A549 treated with Mapracorat at 1 μM for 4 hours (cell line): Measurements from ENCODE around the gene SPAST. TPM values are rescaled to one million over a fixed set of nuclear protein-coding genes. Genes with fewer than 3 reads are reported as not detected.

Experiments used
- total RNA-seq: library from RNA; stranded (reverse); fragments of 200-300 nt; extraction: Qiagen RNA extraction; gene quantifications from 5 replicates; pipeline ENCODE4 v1.2.3, GENCODE V29; 2022

SPAST gene, protein sequence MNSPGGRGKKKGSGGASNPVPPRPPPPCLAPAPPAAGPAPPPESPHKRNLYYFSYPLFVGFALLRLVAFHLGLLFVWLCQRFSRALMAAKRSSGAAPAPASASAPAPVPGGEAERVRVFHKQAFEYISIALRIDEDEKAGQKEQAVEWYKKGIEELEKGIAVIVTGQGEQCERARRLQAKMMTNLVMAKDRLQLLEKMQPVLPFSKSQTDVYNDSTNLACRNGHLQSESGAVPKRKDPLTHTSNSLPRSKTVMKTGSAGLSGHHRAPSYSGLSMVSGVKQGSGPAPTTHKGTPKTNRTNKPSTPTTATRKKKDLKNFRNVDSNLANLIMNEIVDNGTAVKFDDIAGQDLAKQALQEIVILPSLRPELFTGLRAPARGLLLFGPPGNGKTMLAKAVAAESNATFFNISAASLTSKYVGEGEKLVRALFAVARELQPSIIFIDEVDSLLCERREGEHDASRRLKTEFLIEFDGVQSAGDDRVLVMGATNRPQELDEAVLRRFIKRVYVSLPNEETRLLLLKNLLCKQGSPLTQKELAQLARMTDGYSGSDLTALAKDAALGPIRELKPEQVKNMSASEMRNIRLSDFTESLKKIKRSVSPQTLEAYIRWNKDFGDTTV
- total RNA-seq, result 11.3 to 15.3 TPM (median 14.3 TPM) in 5 replicates

DNA sequence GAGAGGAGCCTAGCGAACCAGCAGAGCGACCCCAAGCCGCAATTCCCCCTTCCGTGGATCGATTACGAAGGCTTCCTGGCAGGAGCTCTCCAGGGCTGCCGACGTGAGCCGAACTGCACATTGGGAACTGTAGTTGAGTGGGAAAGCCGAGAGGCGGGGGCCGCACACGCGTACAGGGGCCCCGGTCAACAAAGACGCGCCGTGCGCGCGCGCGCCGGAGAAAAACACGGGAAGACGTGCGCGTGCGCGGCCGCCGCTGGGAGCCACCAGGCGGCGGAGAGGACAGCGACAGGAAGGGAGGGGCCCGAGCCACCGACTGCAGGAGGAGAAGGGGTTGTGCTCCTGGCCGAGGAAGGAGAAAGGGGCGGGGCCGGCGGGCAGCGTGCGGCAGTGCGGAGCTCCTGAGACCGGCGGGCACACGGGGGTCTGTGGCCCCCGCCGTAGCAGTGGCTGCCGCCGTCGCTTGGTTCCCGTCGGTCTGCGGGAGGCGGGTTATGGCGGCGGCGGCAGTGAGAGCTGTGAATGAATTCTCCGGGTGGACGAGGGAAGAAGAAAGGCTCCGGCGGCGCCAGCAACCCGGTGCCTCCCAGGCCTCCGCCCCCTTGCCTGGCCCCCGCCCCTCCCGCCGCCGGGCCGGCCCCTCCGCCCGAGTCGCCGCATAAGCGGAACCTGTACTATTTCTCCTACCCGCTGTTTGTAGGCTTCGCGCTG, at the start of gene SPAST:
Gene SPAST, plus strand, starts transcription at position 247 of the 711 bp plus-strand sequence. Its CDS starts 276 bp downstream, at position 523.

DNA sequence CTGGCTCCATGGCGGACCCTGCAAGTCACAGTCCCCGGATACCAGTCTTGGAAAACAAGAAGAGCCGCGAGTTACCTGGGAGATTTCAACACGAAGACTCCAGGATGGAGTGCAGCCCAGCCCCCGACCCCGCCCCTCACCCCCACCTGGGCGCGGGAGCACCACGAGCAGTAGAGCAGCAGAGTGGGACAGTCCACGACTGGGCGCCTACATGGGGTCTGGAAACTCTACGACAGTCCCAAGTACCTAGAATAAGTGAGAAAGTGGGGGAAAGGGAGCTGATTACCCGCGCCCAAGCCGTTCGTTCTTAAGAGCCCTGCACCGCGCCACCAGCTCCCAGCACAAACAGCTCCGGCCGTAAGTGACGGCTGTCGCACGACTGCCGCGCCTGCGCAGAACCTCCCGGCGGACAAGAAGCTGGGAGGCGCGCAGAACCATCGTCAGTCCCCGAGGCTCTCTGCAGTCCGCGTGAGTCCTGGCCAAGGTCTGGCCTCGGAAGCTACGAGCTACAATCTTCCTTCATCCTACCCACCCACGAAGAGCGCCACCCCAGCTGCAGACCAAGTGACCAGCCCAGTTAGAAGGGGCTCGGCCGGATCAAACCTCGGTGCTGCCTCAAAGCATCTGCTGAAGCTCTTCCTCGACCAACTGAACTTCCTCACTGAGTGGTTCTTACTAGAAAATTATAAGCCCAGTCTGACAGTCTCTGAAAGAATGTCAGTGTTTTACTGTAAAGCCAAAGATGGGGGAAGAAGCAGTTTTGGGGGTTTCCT, 23.7 kb upstream of the SPAST start, which contains the start of gene DPY30:
Gene DPY30, minus strand, starts transcription at position 359 of the 773 bp plus-strand sequence. Its CDS starts 349 bp downstream, at position 10.

Other genes starting within 250 kb of the SPAST start
- 74.5 to 82.1 TPM (median 79.0 TPM) in 5 replicates for gene MEMO1, start 52.5 kb upstream of the SPAST start, total RNA-seq
- gene DPY30, start 23.8 kb upstream of the SPAST start, total RNA-seq, result 107 to 123 TPM (median 116 TPM) in 5 replicates
- 12.4 to 17.2 TPM (median 15.7 TPM) in 5 replicates for gene SLC30A6, start 102.3 kb downstream of the SPAST start, total RNA-seq
- 0.05 to 0.09 TPM (median 0.05 TPM) in 4 of 5 replicates, not detected in the other for gene NLRC4, start 201.3 kb downstream of the SPAST start, total RNA-seq
- 39.5 to 59.8 TPM (median 52.9 TPM) in 5 replicates for gene YIPF4, start 214.3 kb downstream of the SPAST start, total RNA-seq